HFFc6 (cell line): Measurements from ENCODE around the gene MMP11. TPM values are rescaled to one million over a fixed set of nuclear protein-coding genes. Genes with fewer than 3 reads are reported as not detected.

Experiments
- DNase-seq: peaks from one replicate; pipeline ENCODE4 v3.0.0-alpha.2; 2018
- H3K27ac Mint-ChIP-seq: 2 replicates; pipeline ENCODE4 v1.8.0; 2020; ENCODE audit warnings: mild to moderate bottlenecking, mixed read lengths
- H3K27me3 Mint-ChIP-seq: 2 replicates; pipeline ENCODE4 v1.8.0; 2021; ENCODE audit warnings: mild to moderate bottlenecking, moderate library complexity, mixed read lengths; ENCODE audit not compliant: insufficient read depth
- H3K36me3 Mint-ChIP-seq: 2 replicates; pipeline ENCODE4 v1.8.0; 2021; ENCODE audit warnings: low read depth, mixed read lengths
- H3K4me1 Mint-ChIP-seq: 2 replicates; pipeline ENCODE4 v1.8.0; 2020; ENCODE audit warnings: low read depth, mixed read lengths
- H3K4me3 Mint-ChIP-seq: 2 replicates; pipeline ENCODE4 v1.8.0; 2020; ENCODE audit warnings: mild to moderate bottlenecking, moderate library complexity, mixed read lengths
- H3K9me3 Mint-ChIP-seq: 2 replicates; pipeline ENCODE4 v1.8.0; 2020; ENCODE audit warnings: mild to moderate bottlenecking, mixed read lengths
- CTCF ChIP-seq: fragments of 200-600 bp; sonication (generic); IDR thresholded peaks from 2 replicates; pipeline ENCODE4 v1.5.0; 2021; ENCODE audit warnings: antibody characterized with exemption, mild to moderate bottlenecking
- total RNA-seq, 6 experiments: library from RNA; stranded (reverse); fragmentation: NEBNext Ultra II Directional; extraction: Animal tissue kit (Norgen Biotek cat#: 25700); gene quantifications; 2 replicates in 1 of 6; 3 replicates in 5 of 6; pipeline ENCODE4 v1.2.3, GENCODE V29; 2021

The MMP11 gene
- total RNA-seq, 6 experiments from 2014 or later: 1.7 to 3.6 (median 2.7) TPM

- DNase-seq: peak; percentile 79
- Mint-ChIP-seq H3K27me3 (peaks cover 2% of the 10 kb centered on the region; the same call in 1 of the 2 replicates), H3K4me1 (peaks cover 33% of the 10 kb centered on the region), H3K36me3 (no peaks in the 10 kb centered on the region), H3K9me3 (no peaks in the 10 kb centered on the region), H3K27ac (peak overlapping the region; percentile 90), H3K4me3 (peak overlapping the region; percentile 49)
- no peak for TF ChIP-seq CTCF
Observed at GRCh38 chr22:23781511-23782183, 9.0 kb downstream of the MMP11 start.

- no peak for DNase-seq
- Mint-ChIP-seq H3K4me1 (peaks cover 34% of the 10 kb centered on the region), H3K27me3 (peaks cover 2% of the 10 kb centered on the region; the same call in 1 of the 2 replicates), H3K9me3 (no peaks in the 10 kb centered on the region), H3K4me3 (0 out of 2 replicates have a peak overlapping the region, but pooled peaks have one; percentile 49), H3K36me3 (no peaks in the 10 kb centered on the region), H3K27ac (no peak overlapping the region; the same call in 1 of the 2 replicates)
- no peak for TF ChIP-seq CTCF
Observed at GRCh38 chr22:23782252-23782651, 9.6 kb downstream of the MMP11 start.

- TF ChIP-seq CTCF: no peak
- peaks cover 36% of the 10 kb centered on the region for H3K4me1 Mint-ChIP-seq
- H3K36me3 Mint-ChIP-seq: no peaks in the 10 kb centered on the region
- no peaks in the 10 kb centered on the region for H3K9me3 Mint-ChIP-seq
- peaks cover 2% of the 10 kb centered on the region; the same call in 1 of the 2 replicates for H3K27me3 Mint-ChIP-seq
- DNase-seq: no peak
- H3K27ac Mint-ChIP-seq: no peak overlapping the region; the same call in 1 of the 2 replicates
- no peak overlapping the region for H3K4me3 Mint-ChIP-seq
Observed at GRCh38 chr22:23782703-23783102, 10.1 kb downstream of the MMP11 start.

GRCh38 chr22:23783265-23784150 is 10.9 kb downstream of the MMP11 start:
- DNase-seq: no peak
- Mint-ChIP-seq H3K36me3 (no peaks in the 10 kb centered on the region), H3K27me3 (peaks cover under 1% of the 10 kb centered on the region; the same call in 1 of the 2 replicates), H3K4me3 (no peak overlapping the region), H3K9me3 (no peaks in the 10 kb centered on the region), H3K27ac (0 out of 2 replicates have a peak overlapping the region, but pooled peaks have one; percentile 84), H3K4me1 (peaks cover 44% of the 10 kb centered on the region)
- TF ChIP-seq CTCF: no peak

- Mint-ChIP-seq H3K27ac (peak overlapping the region; percentile 84), H3K4me1 (peaks cover 48% of the 10 kb centered on the region), H3K27me3 (no peaks in the 10 kb centered on the region; the same call in 1 of the 2 replicates), H3K4me3 (peak overlapping the region; percentile 57), H3K9me3 (no peaks in the 10 kb centered on the region), H3K36me3 (no peaks in the 10 kb centered on the region)
- DNase-seq: peak; percentile 40
- no peak for TF ChIP-seq CTCF
Observed at GRCh38 chr22:23784215-23784732, 11.6 kb downstream of the MMP11 start.
